ENCODE results near the gene STRA8. TPM values are rescaled to one million over a fixed set of nuclear protein-coding genes. Genes with fewer than 3 reads are reported as not detected.

Gene STRA8
- total and polyA plus RNA-seq, 7 donors, result not detected

- peaks cover 0 to 50% of the 10 kb centered on the region in 2 donors for H3K36me3 ChIP-seq (ENCODE audit: insufficient read depth in 1 of 2, low read depth in 1 of 2)
- no peak for DNase-seq
- H3K4me3 ChIP-seq, result no peak overlapping the region
- WGBS, 3 donors, result 88 to 92% (median 89%) methylated on average over 7 of the region's 7 CpGs
- no peak for ATAC-seq
- intact Hi-C loops (cut with DNase I), result no loop called here
- TF ChIP-seq CTCF (IDR thresholded peaks at IDR 0.05), result no peak
- no peak overlapping the region for H3K27ac ChIP-seq
- H3K9me3 ChIP-seq, result no peaks in the 10 kb centered on the region
- no peaks in the 10 kb centered on the region for H3K27me3 ChIP-seq (ENCODE audit: insufficient read depth in 3 of 3, low read length in 2 of 3)
- H3K4me1 ChIP-seq, result peaks cover 12% of the 10 kb centered on the region
Measured at GRCh38 chr7:135206941-135207391, 26.7 kb upstream of the STRA8 start.

- H3K27ac ChIP-seq, result no peak overlapping the region
- 91 to 93% (median 92%) methylated on average over 8 of the region's 8 CpGs for WGBS, 3 donors
- H3K9me3 ChIP-seq, result no peaks in the 10 kb centered on the region
- intact Hi-C loops (cut with DNase I), result no loop called here
- DNase-seq, result no peak
- peaks cover 12% of the 10 kb centered on the region for H3K4me1 ChIP-seq
- no peaks in the 10 kb centered on the region for H3K27me3 ChIP-seq (ENCODE audit: insufficient read depth in 3 of 3, low read length in 2 of 3)
- TF ChIP-seq CTCF (IDR thresholded peaks at IDR 0.05), result no peak
- H3K36me3 ChIP-seq (ENCODE audit: insufficient read depth in 1 of 2, low read depth in 1 of 2), result peaks cover 0 to 44% of the 10 kb centered on the region in 2 donors
- ATAC-seq, result no peak
- H3K4me3 ChIP-seq, result no peak overlapping the region
Measured at GRCh38 chr7:135207406-135208101, 26.1 kb upstream of the STRA8 start.

DNA sequence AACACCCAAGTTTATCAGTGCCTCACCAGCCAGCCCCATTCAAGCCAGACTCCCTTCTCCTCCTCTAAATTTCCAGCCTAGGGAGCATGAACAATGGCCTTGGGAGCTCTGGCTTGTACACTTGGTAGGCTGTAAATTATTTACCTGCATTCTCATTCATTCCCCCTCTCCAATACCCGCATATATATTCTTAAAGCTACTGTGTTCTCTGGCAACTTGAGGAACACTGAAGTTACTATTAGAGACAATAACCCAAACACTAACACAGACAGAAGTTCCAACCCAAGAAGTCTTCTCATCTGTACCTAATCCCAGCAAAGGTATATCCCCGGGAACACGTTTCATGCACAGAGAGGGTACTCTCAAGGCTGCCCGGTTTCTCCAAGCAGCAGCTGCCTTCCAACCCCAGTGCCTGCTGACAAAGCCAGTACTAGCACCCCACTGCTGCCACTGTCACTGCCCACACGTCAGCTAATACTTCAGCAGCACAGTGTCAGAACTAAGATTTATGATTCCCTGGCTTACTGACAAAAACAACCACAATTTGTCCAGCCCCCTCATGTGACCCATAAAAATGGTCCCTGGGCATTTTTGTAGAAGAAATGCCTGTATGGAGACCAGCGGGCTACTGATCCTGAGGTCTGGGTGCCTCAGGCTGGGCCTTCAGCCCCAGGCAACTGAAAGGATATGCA lies 25.4 kb upstream of the STRA8 start:
- Histone ChIP-seq H3K27ac (no peak overlapping the region), H3K27me3 (ENCODE audit: insufficient read depth in 3 of 3, low read length in 2 of 3) (no peaks in the 10 kb centered on the region), H3K9me3 (no peaks in the 10 kb centered on the region), H3K4me1 (peaks cover 12% of the 10 kb centered on the region), H3K36me3 (ENCODE audit: insufficient read depth in 1 of 2, low read depth in 1 of 2) (peaks cover 0 to 37% of the 10 kb centered on the region in 2 donors), H3K4me3 (no peak overlapping the region)
- DNase-seq (no peak), ATAC-seq (no peak)
- intact Hi-C loops (cut with DNase I), result no loop called here
- WGBS, 3 donors, result 67 to 83% (median 72%) methylated on average over 6 of the region's 6 CpGs
- TF ChIP-seq CTCF (IDR thresholded peaks at IDR 0.05), result no peak

- Histone ChIP-seq H3K4me3 (peak overlapping the region; percentile 23), H3K4me1 (peaks cover 12% of the 10 kb centered on the region)
Measured at GRCh38 chr7:135209225-135209834, 24.3 kb upstream of the STRA8 start.

More at GRCh38 chr7:135209225-135209834, 24.3 kb upstream of the STRA8 start:
- intact Hi-C loops (cut with DNase I), result no loop called here
- 88 to 92% (median 89%) methylated on average over 7 of the region's 7 CpGs for WGBS, 3 donors
- no peak for TF ChIP-seq CTCF (IDR thresholded peaks at IDR 0.05)
- peak overlapping the region; percentile 93 for H3K27ac ChIP-seq
- DNase-seq (no peak), ATAC-seq (no peak)
- peaks cover 0 to 26% of the 10 kb centered on the region in 2 donors for H3K36me3 ChIP-seq (ENCODE audit: insufficient read depth in 1 of 2, low read depth in 1 of 2)
- no peaks in the 10 kb centered on the region for H3K9me3 ChIP-seq
- H3K27me3 ChIP-seq (ENCODE audit: insufficient read depth in 3 of 3, low read length in 2 of 3), result no peaks in the 10 kb centered on the region

All from psoas muscle (tissue), 8 donors.